H1 (cell line): Measurements from ENCODE around the gene CDS2. TPM values are rescaled to one million over a fixed set of nuclear protein-coding genes. Genes with fewer than 3 reads are reported as not detected.

Experiments
- BCL11A ChIP-seq, 2 experiments: IDR thresholded peaks; one replicate each; pipeline ENCODE4 v1.6.1; 2011; ENCODE audit warnings: low read depth in 2 of 2, low read length in 2 of 2, mild to moderate bottlenecking in 2 of 2
- BRCA1 ChIP-seq: IDR thresholded peaks from 2 replicates; pipeline ENCODE4 v1.6.1; 2012; ENCODE audit warnings: low read depth, low read length, improper control_type of control experiment
- CEBPB ChIP-seq: IDR thresholded peaks from 2 replicates; pipeline ENCODE4 v1.6.1; 2012; ENCODE audit warnings: low read depth, low read length
- CHD1 ChIP-seq: IDR thresholded peaks from 2 replicates; pipeline ENCODE4 v1.6.1; 2012; ENCODE audit warnings: low read depth, low read length, improper control_type of control experiment
- CREB1 ChIP-seq: IDR thresholded peaks from 2 replicates; pipeline ENCODE4 v1.6.1; 2012; ENCODE audit warnings: inconsistent platforms
- EGR1 ChIP-seq: IDR thresholded peaks from 2 replicates; pipeline ENCODE4 v1.6.1; 2011; ENCODE audit warnings: low read depth, low read length, borderline replicate concordance
- EP300 ChIP-seq, 2 experiments: IDR thresholded peaks; 1 replicate in 1 of 2; 2 replicates in 1 of 2; pipeline ENCODE4 v1.6.1; 2011 to 2012; ENCODE audit warnings: low read depth in 2 of 2, low read length in 2 of 2, mild to moderate bottlenecking in 2 of 2, borderline replicate concordance in 1 of 2, inconsistent platforms in 1 of 2, moderate library complexity in 1 of 2
- HDAC2 ChIP-seq, 2 experiments: fragments of 300-600 bp in 1 of 2; sonication (generic) in 1 of 2; IDR thresholded peaks; 2 replicates each; pipeline ENCODE4 v1.6.1; 2011 to 2012; ENCODE audit warnings: low read depth in 2 of 2, low read length in 2 of 2, mild to moderate bottlenecking in 2 of 2, moderate library complexity in 2 of 2, borderline replicate concordance in 1 of 2, inconsistent platforms in 1 of 2
- JUND ChIP-seq: IDR thresholded peaks from 2 replicates; pipeline ENCODE4 v1.6.1; 2011; ENCODE audit warnings: mild to moderate bottlenecking, improper control_type of control experiment, low read length
- KDM5A ChIP-seq: fragments of 200-600 bp; IDR thresholded peaks from 2 replicates; pipeline ENCODE4 v1.7.1; 2012; ENCODE audit warnings: mild to moderate bottlenecking, low read length, inconsistent platforms, mixed read lengths
- RNF2 ChIP-seq: fragments of 200-900, 300-1000 bp; sonication (generic); IDR thresholded peaks from 2 replicates; pipeline ENCODE4 v1.7.1; 2016; ENCODE audit warnings: borderline replicate concordance, low read depth, mild to moderate bottlenecking, antibody characterized with exemption, low read length; ENCODE audit not compliant: poor library complexity, severe bottlenecking; ENCODE audit errors: missing control alignments
- SIX5 ChIP-seq: IDR thresholded peaks from 2 replicates; pipeline ENCODE4 v1.6.1; 2011; ENCODE audit warnings: mild to moderate bottlenecking, low read depth, low read length
- YY1 ChIP-seq: IDR thresholded peaks from 2 replicates; pipeline ENCODE4 v1.6.1; 2011; ENCODE audit warnings: low read depth, mild to moderate bottlenecking, low read length
- polyA plus RNA-seq, 7 experiments: library from polyadenylated mRNA; depleted of rRNA in 3 of 7; stranded (reverse) in 5 of 7; unstranded in 2 of 7; fragments of >200 nt in 5 of 7; fragments of 200-250 nt in 2 of 7; gene quantifications; 1 replicate in 5 of 7; 2 replicates in 1 of 7; 4 replicates in 1 of 7; pipeline versions ENCODE4 v1.2.1 to v1.2.3, GENCODE V29; 2011 to 2013; ENCODE audit warnings: missing spikeins in 2 of 7, mixed read lengths in 2 of 7
- total RNA-seq: library from RNA; stranded (reverse); fragmentation: NEBNext Ultra II Directional; extraction: Animal tissue kit (Norgen Biotek cat#: 25700); gene quantifications from 2 replicates; pipeline ENCODE4 v1.2.1, GENCODE V29; 2021

CDS2 gene
- total and polyA plus RNA-seq, 2 of the 8 experiments (the other 6 are each of a cell fraction or from before 2014, with no cell fraction given) = 54.0 to 56.2 TPM

- TF ChIP-seq BRCA1 (no peak), HDAC2 (IDR thresholded peaks at IDR 0.05; ENCODE audit: borderline replicate concordance in 1 of 2, low read depth in 2 of 2, low read length in 2 of 2) (no peak), BCL11A (IDR thresholded peaks at IDR 0.05; ENCODE audit: low read depth in 2 of 2, low read length in 2 of 2) (no peak), RNF2 (no peak), CEBPB (no peak), EGR1 (no peak), CREB1 (no peak), KDM5A (no peak), YY1 (no peak), JUND (no peak), EP300 (IDR thresholded peaks at IDR 0.05; ENCODE audit: borderline replicate concordance in 1 of 2, low read depth in 2 of 2, low read length in 2 of 2) (no peak), SIX5 (no peak), CHD1 (no peak)
Measured at GRCh38 chr20:5153612-5154542, 27.1 kb downstream of the CDS2 start (continued).
